ENCODE measurements around the gene ELMO3.

The ELMO3 gene

GRCh38 chr16:67238278-67238575 lies 39.3 kb downstream of the ELMO3 start:
- no peak for DNase-seq (ENCODE audit: low read depth)
- TF ChIP-seq CTCF (conservative IDR thresholded peaks at IDR 0.05; ENCODE audit: low read depth, low read length) = no peak
- H3K4me3 ChIP-seq (ENCODE audit: low read depth, low read length) = no peak overlapping the region

GRCh38 chr16:67238806-67239470 lies 40.0 kb downstream of the ELMO3 start:
- TF ChIP-seq CTCF (conservative IDR thresholded peaks at IDR 0.05; ENCODE audit: low read depth, low read length) = no peak
- no peak for DNase-seq (ENCODE audit: low read depth)
- no peak overlapping the region for H3K4me3 ChIP-seq (ENCODE audit: low read depth, low read length)

GRCh38 chr16:67240506-67240905 lies 41.6 kb downstream of the ELMO3 start:
- TF ChIP-seq CTCF (conservative IDR thresholded peaks at IDR 0.05; ENCODE audit: low read depth, low read length) = no peak
- DNase-seq (ENCODE audit: low read depth) = peak; percentile 27
- H3K4me3 ChIP-seq (ENCODE audit: low read depth, low read length) = no peak overlapping the region

- no peak overlapping the region for H3K4me3 ChIP-seq (ENCODE audit: low read depth, low read length)
- no peak for TF ChIP-seq CTCF (conservative IDR thresholded peaks at IDR 0.05; ENCODE audit: low read depth, low read length)
- DNase-seq (ENCODE audit: low read depth) = peak; percentile 73
Observed at GRCh38 chr16:67241008-67241900, 42.3 kb downstream of the ELMO3 start.

- no peak for DNase-seq (ENCODE audit: low read depth)
- no peak overlapping the region for H3K4me3 ChIP-seq (ENCODE audit: low read depth, low read length)
- TF ChIP-seq CTCF (conservative IDR thresholded peaks at IDR 0.05; ENCODE audit: low read depth, low read length) = no peak
Observed at GRCh38 chr16:67242138-67242730, 43.3 kb downstream of the ELMO3 start.

- DNase-seq (ENCODE audit: low read depth) = no peak
- H3K4me3 ChIP-seq (ENCODE audit: low read depth, low read length) = no peak overlapping the region
Observed at GRCh38 chr16:67243481-67243880, 44.5 kb downstream of the ELMO3 start.

More at GRCh38 chr16:67243481-67243880, 44.5 kb downstream of the ELMO3 start:
- no peak for TF ChIP-seq CTCF (conservative IDR thresholded peaks at IDR 0.05; ENCODE audit: low read depth, low read length)
